ENCODE results near the gene PTPRN2.
A peak's percentile ranks its signal among the peaks of the same experiment; 100 is the strongest.
"Not testable (repeated sequence)": the region's sequence is repeated elsewhere in the genome, so short reads cannot be mapped to it uniquely, and the experiment has no call there.

Gene PTPRN2

DNA sequence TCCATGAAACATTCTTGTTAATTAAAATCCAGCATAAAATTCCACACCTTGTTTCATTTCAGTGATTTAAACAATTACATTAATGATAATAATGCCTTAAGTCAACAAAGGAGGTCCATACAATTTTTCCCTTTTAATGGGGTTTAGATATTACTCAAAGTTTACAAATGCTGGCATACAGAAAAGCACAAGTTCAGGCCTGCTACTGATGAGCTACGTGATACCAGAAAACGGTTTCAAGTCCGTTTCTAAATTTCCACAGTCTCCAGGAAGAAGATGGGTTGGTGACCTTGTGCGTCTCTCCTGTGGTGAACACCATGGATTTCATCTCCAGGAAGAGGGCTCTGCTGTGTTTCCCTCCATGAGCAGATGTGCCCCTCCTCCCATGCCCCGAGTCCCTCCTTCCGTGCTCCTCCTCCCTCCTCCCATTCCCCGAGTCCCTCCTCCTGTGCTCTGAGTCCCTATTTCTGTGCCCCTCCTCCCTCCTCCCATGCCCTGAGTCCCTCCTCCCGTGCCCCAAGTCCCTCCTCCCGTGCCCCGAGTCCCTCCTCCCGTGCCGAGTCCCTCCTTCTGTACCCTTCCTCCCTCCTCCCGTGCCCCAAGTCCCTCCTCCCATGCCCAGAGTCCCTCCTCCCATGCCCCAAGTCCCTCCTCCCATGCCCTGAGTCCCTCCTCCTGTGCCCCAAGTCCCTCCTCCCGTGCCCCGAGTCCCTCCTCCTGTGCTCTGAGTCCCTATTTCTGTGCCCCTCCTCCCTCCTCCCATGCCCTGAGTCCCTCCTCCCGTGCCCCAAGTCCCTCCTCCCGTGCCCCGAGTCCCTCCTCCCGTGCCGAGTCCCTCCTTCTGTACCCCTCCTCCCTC is 201.9 kb downstream of the PTPRN2 start:
- DNase-seq (ENCODE audit: low read depth) = not testable (repeated sequence)

DNA sequence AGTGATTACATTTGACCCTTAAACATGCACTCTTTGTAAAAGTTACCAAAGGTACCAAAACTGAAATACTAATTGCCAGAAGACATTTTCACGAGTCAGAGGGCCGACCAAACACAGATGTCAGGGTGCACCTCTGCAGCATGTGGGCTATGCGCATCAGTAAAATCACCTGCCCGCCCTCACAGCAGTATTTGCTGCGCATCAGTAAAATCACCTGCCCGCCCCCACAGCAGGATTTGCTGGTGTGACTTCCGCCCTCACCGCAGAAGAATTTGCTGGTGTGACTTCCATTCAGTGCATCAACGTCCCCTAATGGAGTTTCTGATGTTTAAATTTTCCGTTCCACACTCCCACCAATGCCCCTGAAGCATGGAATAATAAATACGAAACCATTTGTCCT is 202.9 kb downstream of the PTPRN2 start:
- DNase-seq (ENCODE audit: low read depth) = no peak

GRCh38 chr7:158383665-158384064 is 204.0 kb downstream of the PTPRN2 start:
- no peak for DNase-seq (ENCODE audit: low read depth)

DNA sequence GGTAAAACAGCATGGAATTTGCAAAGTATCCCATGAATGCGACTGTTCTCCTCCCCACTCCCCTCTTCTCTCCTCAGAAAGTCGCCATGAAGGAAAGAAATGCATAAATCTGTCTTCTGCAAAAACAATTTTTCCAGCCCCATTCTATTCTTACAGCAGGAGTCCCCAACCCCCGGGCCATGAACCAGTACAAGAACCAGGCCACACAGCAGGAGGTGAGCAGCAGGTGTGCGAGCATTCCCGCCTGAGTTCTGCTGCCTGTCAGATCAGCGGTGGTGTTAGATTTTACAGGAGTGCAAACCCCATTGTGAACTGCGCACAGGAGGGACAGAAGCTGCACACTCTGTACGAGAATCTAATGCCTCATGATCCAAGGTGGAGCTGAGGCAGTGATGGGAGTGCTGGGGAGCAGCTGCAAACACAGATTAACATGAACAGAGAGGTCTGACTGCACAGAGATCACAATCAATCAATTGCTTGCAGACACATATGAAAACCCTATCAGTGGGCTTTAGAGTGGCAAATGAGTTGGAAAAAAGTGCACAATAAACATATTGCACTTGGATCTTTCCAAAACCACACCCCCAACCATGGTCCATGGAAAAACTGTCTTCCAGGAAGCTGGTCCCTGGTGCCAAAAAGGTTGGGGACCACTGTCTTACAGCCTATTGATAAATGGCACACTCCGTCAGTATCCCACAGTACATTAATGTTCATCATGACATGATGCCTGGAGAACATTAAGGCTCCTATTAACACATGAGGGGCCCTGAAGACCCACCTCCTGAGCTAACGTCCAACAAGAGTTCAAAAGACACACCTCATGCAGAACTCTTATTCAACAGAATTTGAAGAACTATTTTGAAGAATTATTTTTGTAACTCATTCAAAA is 205.0 kb downstream of the PTPRN2 start:
- DNase-seq (ENCODE audit: low read depth) = no peak

DNA sequence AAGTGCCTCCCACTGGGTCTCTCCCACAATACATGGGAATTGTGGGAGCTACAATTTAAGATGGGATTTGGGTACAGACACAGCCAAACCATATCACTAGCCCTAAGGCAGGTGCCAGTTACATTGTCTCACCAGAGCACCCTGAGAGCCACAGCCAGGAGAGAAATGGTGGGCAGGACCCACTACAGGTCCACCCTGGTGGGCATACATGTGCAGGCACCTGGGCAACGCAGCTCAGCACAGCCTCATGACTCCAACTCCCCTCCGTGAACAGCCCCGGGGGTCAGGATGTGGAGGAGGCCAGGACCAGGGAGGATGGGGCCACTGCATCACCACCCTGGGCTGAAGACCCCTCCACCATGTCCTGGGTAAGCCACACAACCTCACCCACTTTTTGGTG is 205.7 kb downstream of the PTPRN2 start:
- DNase-seq (ENCODE audit: low read depth) = no peak

DNA sequence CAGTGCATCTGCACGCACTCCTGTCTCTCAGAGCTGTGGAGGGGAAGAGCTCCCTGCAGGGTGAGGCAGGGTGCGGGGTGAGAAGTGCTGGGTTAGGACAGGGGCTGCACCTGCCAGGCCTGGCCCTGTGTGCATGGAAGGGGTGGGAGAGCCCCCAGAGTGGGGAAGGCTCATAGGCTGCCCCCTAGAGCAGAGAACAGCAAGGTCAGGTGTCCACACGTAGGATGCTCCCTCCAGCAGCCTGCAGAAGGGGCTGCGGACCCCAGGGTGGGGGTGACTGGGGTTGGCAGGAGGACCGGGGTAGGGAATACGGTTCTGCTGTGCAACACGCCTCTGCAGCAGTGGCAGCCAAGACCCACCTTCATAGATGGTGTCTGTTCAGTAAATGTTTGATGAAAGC is 208.6 kb downstream of the PTPRN2 start:
- no peak for DNase-seq (ENCODE audit: low read depth)

DNA sequence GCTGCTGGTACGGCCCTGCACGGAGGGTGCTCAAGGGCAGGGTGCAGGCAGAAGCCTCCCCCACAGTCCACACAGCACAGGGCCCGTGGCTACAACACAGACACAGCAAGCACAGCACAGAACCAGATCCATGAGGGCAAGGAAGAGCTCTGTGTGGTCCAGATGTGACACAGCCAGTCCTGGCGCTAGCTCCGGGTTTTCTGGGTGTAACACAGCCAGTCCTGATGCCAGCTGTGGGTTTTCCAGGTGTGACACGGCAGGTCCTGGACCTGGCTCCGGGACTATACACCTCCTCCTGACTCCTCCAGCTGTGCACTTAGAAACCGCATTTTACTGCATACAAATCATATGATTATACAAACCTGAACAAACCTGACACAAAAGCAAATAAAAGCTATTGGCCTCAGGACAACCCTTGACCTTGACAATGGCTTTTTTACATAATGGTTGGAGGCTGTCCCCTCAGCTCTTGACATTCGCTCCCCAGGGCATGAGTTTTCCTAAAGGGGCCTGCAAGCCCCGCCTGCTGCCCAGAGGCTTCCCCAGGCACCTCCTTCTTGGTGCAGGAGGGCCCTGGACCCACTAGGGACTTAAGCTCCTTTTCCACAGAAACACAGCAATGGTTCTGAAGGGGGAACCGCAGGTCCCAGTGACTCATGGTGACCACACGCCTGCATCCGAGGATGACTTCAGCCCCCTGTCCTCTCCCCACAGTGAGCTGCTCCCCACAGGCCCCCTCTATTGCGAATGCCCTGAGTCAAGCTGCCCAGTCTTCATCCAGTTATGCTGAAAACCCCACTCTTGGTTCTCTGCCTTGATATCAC is 209.6 kb downstream of the PTPRN2 start:
- DNase-seq (ENCODE audit: low read depth) = no peak

GRCh38 chr7:158376839-158377186 is 210.8 kb downstream of the PTPRN2 start:
- DNase-seq (ENCODE audit: low read depth) = not testable (repeated sequence)

GRCh38 chr7:158376146-158376838 is 211.3 kb downstream of the PTPRN2 start:
- DNase-seq (ENCODE audit: low read depth) = not testable (repeated sequence)

DNA sequence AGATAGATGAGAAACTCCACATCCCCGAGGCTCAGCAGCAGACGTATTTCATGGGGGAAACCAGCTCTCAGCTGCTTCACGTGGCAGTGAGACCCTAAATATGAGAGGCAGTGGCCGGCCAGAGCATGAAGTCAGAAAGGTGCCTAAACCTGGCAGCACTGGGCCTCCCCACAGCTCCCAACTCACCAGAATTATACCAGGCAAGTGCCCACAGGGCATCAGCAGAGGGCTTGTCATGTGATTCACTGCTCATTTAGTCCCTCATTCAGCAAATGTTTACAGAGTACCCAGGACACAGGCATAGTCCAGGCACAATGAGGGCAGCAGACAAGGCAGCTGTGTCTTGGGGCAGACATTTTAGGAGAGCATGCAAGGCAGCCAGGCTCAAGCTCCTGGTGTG is 212.6 kb downstream of the PTPRN2 start:
- DNase-seq (ENCODE audit: low read depth) = no peak

DNA sequence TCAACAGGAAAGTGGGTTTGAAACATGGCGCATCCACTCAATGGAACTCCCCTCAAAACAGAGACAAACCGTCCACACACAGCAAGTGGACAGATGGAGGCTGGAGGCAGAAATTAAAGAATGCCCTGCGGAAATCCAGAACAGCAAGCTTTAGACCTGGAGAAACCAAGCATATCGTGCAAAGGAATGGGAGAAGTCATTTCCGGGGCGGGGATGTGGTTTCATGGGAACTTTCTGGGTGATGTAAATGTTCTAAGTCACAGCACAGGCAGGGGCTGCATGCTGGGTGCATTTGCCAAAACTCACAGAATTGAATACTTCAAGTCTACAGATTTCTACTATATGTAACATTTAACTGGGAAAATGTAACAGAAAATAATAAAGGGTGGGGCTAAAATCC is 213.0 kb downstream of the PTPRN2 start:
- DNase-seq (ENCODE audit: low read depth) = peak; percentile 14

DNA sequence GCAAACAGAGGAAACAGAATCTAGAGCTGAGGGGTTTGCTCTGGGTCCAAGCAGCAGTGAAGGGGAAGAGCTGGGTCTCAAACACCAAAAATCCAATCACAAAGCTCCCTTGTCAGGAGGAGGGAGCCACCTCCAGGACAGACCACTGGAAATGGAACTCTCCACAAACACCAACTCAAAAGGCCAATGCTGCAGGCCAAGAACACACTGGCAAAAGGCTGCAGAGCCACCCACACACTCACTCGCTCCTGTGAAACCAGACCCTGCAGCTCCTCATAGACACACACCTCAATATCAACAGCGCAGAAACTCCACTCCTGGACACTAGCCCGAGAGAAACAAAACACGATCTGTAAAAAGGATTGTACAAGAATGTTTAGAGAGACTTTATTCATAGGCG is 213.5 kb downstream of the PTPRN2 start:
- no peak for DNase-seq (ENCODE audit: low read depth)

DNA sequence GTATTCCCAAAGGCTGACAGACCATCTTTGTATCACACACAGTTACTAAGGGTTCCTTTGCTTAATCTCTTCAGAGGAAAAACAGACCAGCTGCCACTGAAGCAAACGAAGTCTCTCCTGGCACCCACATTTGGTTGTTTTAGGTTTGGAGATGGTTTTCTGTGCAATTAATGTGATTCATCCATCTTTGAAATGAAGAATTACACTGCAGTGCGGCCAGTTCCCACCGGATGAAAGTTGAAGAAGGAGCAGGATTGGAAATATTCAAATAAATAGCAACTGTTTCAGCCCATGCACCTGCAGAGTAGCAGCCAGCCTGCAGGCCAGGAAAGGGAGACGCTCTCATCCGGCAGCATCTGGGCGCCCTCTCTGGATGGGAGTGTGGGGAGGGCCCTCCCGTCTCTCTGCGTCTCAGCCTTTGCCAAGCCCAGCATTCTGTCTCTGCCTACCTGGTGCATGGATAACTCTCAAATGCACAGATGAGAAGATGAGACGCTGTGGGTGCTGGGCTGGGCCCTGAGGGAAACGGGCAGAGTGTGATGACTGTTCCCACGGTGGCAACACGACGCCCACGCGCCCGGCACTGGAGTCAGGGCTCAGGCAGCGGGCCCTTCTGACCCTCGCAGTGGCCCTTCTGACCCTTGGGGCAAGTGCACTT is 214.0 kb downstream of the PTPRN2 start:
- no peak for DNase-seq (ENCODE audit: low read depth)

DNA sequence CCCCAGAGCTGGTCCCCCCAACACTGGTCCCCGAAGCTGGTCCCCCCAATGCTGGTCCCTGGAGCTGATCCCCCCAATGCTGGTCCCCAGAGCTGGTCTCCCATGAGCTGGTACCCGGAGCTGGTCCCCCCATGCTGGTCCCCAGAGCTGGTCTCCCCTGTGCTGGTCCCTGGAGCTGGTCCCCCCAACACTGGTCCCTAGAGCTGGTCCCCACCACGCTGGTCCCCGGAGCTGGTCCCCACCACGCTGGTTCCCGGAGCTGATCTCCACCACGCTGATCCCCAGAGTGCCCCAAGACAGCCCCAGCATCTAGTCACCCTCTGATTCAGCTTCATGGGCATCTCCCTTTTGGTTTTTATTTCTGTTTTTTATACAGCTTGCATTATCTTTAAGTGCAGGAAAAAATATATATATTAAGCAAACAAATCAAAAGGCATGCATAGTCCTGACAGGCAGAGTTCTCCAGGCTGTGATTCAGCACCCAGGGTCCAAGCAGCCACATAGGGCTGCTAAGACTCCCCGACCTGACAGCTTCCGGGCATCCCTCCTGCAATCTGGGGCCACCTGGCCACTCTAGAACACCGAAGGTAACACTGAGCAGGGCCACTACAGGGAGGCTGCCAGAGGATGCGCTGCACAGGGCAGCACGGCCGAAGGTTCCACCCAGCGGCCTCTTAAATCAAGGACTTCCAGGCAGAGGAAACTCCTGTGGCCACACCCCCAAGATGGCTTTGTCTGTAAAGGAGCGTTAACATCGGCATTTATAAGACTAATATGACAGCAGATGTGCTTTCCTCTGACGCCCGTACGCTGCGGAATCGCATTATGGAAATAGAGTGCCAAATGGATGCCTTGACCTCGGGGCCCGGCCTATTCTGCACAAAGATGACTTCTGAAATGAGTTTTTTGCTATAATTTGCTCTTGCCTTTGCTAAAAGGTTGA is 215.0 kb downstream of the PTPRN2 start:
- DNase-seq (ENCODE audit: low read depth) = no peak

DNA sequence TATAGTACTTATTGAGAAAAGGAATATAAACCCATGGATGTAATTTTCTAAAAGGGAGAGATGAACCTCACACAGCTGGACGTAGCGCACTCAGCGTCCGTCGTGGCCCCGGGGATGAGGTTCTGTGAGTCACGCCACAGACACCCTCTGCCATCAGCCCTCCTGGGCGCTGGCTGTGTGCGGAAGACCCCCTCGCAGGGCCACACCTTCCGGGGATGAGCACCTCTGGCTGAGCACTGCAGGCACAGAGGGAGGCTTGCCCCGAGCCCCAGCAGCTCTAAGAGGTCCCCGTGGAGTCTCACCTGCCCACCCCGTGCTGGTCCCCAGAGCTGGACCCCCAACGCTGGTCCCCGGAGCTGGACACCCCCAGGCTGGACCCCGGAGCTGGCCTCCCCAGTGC is 215.8 kb downstream of the PTPRN2 start:
- no peak for DNase-seq (ENCODE audit: low read depth)

DNA sequence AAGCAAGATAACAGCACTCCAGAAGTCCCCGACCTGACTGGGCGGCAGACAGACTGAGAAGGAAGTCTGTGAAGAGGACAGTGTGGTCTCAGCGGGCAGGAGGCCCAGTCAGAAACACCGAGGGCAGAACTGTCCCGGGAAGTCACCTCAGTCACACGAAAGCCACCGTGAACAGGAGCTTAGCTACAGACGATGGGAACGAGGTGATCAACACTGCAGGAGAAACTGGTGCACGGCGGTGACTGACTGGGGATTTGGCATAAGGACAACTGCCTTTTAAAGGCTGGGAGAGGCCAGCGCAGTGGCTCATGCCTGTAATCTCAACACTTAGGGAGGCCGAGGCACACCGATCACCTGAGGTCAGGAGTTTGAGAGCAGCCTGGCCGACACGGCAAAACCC is 217.8 kb downstream of the PTPRN2 start:
- no peak for DNase-seq (ENCODE audit: low read depth)

- DNase-seq (ENCODE audit: low read depth) = no peak
Observed at GRCh38 chr7:158369290-158369689, 218.3 kb downstream of the PTPRN2 start.

DNA sequence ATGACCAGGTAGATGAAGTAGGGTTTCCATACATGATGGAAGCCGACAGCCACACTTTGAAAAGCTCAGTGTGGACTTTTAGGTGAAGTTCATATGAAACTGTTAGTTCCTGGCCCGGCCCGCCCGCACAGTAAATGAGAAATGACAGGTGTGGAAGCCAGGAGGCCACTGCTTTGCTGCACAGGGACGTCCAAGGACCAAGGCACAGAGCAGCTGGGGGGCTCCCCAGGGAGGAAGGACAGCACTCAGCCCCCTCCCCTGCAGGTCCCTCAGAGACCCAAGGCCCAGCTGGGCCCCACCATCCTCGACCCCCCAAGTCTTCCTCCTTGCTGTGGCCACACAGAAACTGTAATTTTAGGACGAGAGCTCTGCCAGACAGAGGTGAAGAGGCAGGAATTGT is 219.2 kb downstream of the PTPRN2 start:
- DNase-seq (ENCODE audit: low read depth) = no peak

- DNase-seq (ENCODE audit: low read depth) = no peak
Observed at GRCh38 chr7:158367634-158367982, 220.0 kb downstream of the PTPRN2 start.
